ENCODE results near the gene RAD51B.

Gene RAD51B

DNA sequence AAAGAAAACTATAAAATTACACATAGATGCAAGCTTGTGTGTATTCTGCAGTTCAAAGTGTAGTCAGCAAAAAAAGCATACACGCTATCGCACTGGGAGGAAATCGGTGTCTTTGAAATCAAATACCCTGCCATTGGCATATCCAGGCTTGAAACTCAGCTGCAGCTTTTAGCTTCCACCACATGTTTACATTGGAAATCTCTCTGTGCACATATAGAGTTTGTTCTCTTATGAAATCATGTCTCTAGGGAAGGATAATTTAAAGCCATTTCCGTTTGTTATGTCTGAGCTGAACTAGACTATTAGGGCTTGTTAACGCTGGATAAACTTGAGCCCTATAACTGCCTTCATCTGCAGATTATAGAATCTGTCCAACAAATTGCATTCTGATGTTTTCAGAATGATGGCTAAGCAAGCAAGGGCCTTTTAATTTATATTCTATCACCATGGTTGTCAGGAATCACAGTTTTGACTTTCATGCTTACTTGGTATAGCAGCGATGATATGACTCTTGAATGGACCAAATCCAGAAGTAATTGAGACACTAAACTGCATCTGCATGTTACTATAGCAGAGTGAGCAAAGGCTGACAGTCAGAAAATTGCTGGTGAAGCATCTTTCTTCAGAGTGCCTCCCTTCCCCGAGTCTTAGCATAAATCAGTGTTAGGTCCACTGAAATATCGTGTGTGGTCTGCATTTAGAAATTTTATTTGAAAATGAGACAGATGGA, 530.5 kb downstream of the RAD51B start:
- H3K27me3 ChIP-seq (ENCODE audit: control insufficient read depth, insufficient read depth, low read length), result no peaks in the 10 kb centered on the region
- H3K4me3 ChIP-seq (ENCODE audit: low read depth, low read length), result no peak overlapping the region
- no peak overlapping the region for H3K27ac ChIP-seq
- TF ChIP-seq, protein P1, sequence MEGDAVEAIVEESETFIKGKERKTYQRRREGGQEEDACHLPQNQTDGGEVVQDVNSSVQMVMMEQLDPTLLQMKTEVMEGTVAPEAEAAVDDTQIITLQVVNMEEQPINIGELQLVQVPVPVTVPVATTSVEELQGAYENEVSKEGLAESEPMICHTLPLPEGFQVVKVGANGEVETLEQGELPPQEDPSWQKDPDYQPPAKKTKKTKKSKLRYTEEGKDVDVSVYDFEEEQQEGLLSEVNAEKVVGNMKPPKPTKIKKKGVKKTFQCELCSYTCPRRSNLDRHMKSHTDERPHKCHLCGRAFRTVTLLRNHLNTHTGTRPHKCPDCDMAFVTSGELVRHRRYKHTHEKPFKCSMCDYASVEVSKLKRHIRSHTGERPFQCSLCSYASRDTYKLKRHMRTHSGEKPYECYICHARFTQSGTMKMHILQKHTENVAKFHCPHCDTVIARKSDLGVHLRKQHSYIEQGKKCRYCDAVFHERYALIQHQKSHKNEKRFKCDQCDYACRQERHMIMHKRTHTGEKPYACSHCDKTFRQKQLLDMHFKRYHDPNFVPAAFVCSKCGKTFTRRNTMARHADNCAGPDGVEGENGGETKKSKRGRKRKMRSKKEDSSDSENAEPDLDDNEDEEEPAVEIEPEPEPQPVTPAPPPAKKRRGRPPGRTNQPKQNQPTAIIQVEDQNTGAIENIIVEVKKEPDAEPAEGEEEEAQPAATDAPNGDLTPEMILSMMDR (IDR thresholded peaks at IDR 0.05), result no peak
- peak overlapping the region; percentile 20 for H3K4me2 ChIP-seq (ENCODE audit: low read length)
- H3K9ac ChIP-seq, result no peak overlapping the region
- peak overlapping the region; percentile 1 for H2AFZ ChIP-seq
- H3K36me3 ChIP-seq (ENCODE audit: control insufficient read depth, insufficient read depth, low read length), result no peaks in the 10 kb centered on the region
- no peaks in the 10 kb centered on the region for H3K9me3 ChIP-seq (ENCODE audit: control insufficient read depth, low read length)
- H3K79me2 ChIP-seq, result no peaks in the 10 kb centered on the region
- H3K4me1 ChIP-seq, result peaks cover 7% of the 10 kb centered on the region

DNA sequence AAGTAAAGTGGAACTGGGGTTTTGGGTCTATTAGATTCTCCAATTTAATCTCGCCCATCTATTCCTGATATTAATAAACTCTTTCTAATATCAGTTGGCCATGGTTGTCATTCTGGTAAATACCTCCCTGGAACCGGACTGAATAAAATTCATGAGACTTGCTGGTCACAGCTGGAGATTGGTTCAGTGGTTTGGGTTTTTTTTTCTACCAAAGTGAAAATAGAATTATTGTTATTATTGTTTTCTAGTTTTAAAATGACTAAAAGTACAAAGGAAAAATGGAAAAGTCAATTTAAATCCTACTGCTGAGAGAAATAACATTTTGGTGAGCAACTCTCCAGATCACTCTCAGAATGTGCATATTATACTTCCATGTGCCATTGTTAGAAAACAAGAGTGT, 535.8 kb downstream of the RAD51B start:
- no peak overlapping the region for H3K9ac ChIP-seq
- no peak overlapping the region for H2AFZ ChIP-seq
- H3K4me2 ChIP-seq (ENCODE audit: low read length), result no peak overlapping the region
- no peaks in the 10 kb centered on the region for H3K4me1 ChIP-seq
- H3K4me3 ChIP-seq (ENCODE audit: low read depth, low read length), result no peak overlapping the region
- H3K27ac ChIP-seq, result no peak overlapping the region
- no peaks in the 10 kb centered on the region for H3K79me2 ChIP-seq
- TF ChIP-seq, protein P1 (IDR thresholded peaks at IDR 0.05), result no peak
- no peaks in the 10 kb centered on the region for H3K36me3 ChIP-seq (ENCODE audit: control insufficient read depth, insufficient read depth, low read length)
- H3K27me3 ChIP-seq (ENCODE audit: control insufficient read depth, insufficient read depth, low read length), result no peaks in the 10 kb centered on the region
- H3K9me3 ChIP-seq (ENCODE audit: control insufficient read depth, low read length), result no peaks in the 10 kb centered on the region

GRCh38 chr14:68357777-68358176, 538.2 kb downstream of the RAD51B start:
- TF ChIP-seq, protein P1 (IDR thresholded peaks at IDR 0.05), result no peak
- H3K27me3 ChIP-seq (ENCODE audit: control insufficient read depth, insufficient read depth, low read length), result no peaks in the 10 kb centered on the region
- H3K4me3 ChIP-seq (ENCODE audit: low read depth, low read length), result no peak overlapping the region
- H3K36me3 ChIP-seq (ENCODE audit: control insufficient read depth, insufficient read depth, low read length), result no peaks in the 10 kb centered on the region
- no peaks in the 10 kb centered on the region for H3K4me1 ChIP-seq
- no peak overlapping the region for H3K9ac ChIP-seq
- no peaks in the 10 kb centered on the region for H3K79me2 ChIP-seq
- H3K9me3 ChIP-seq (ENCODE audit: control insufficient read depth, low read length), result no peaks in the 10 kb centered on the region
- no peak overlapping the region for H3K4me2 ChIP-seq (ENCODE audit: low read length)
- H2AFZ ChIP-seq, result no peak overlapping the region
- no peak overlapping the region for H3K27ac ChIP-seq

GRCh38 chr14:68358500-68358899, 538.9 kb downstream of the RAD51B start:
- no peaks in the 10 kb centered on the region for H3K4me1 ChIP-seq
- no peak overlapping the region for H3K4me2 ChIP-seq (ENCODE audit: low read length)
- H3K27me3 ChIP-seq (ENCODE audit: control insufficient read depth, insufficient read depth, low read length), result no peaks in the 10 kb centered on the region
- H3K9ac ChIP-seq, result no peak overlapping the region
- no peaks in the 10 kb centered on the region for H3K79me2 ChIP-seq
- H3K36me3 ChIP-seq (ENCODE audit: control insufficient read depth, insufficient read depth, low read length), result no peaks in the 10 kb centered on the region
- no peak overlapping the region for H3K27ac ChIP-seq
- TF ChIP-seq, protein P1 (IDR thresholded peaks at IDR 0.05), result no peak
- H2AFZ ChIP-seq, result no peak overlapping the region
- no peak overlapping the region for H3K4me3 ChIP-seq (ENCODE audit: low read depth, low read length)
- H3K9me3 ChIP-seq (ENCODE audit: control insufficient read depth, low read length), result no peaks in the 10 kb centered on the region

Measured in parathyroid adenoma (tissue), 2 donors.